Activated CD4-positive, alpha-beta T cell treated with anti-CD3 and anti-CD28 coated beads for 36 hours (primary cell): ENCODE data around the gene TRAT1. TPM values are rescaled to one million over a fixed set of nuclear protein-coding genes. Genes with fewer than 3 reads are reported as not detected.
"Not testable (repeated sequence)": the region's sequence is repeated elsewhere in the genome, so short reads cannot be mapped to it uniquely, and the experiment has no call there.

ENCODE experiments used
- ATAC-seq: fragments of 200-7000 bp; cut with Tn5 transposase; one replicate; pipeline ENCODE4 v1.10.0; 2021; ENCODE audit warnings: mild to moderate bottlenecking, moderate library complexity
- CTCF ChIA-PET: fragments of 350-600 bp; sonication (Branson Sonifier 250); formaldehyde crosslinking; loops from one replicate; lab custom pipeline; 2021; ENCODE audit warnings: antibody characterized with exemption; lab: Charles Lee
- POLR2A ChIA-PET: fragments of 350-600 bp; sonication (Branson Sonifier 250); formaldehyde crosslinking; loops from one replicate; lab custom pipeline; 2021; ENCODE audit warnings: antibody characterized with exemption, inconsistent platforms; lab: Charles Lee
- DNase-seq: peaks from one replicate; pipeline ENCODE4 v3.0.0-alpha.2; 2020
- H3K27ac Mint-ChIP-seq: one replicate; pipeline ENCODE4 v1.8.0; 2021; ENCODE audit warnings: mixed read lengths
- H3K27me3 Mint-ChIP-seq: one replicate; pipeline ENCODE4 v1.8.0; 2021; ENCODE audit warnings: mixed read lengths
- H3K36me3 Mint-ChIP-seq: one replicate; pipeline ENCODE4 v1.8.0; 2021; ENCODE audit warnings: low read depth, mixed read lengths
- H3K4me1 Mint-ChIP-seq: one replicate; pipeline ENCODE4 v1.8.0; 2021; ENCODE audit warnings: mixed read lengths
- H3K4me3 Mint-ChIP-seq: one replicate; pipeline ENCODE4 v1.8.0; 2021; ENCODE audit warnings: mild to moderate bottlenecking, moderate library complexity, mixed read lengths
- H3K9me3 Mint-ChIP-seq: one replicate; pipeline ENCODE4 v1.8.0; 2021; ENCODE audit warnings: low read depth, mixed read lengths
- intact Hi-C, 2 experiments: fragments of 100-400 bp; cut with DNase I in 1 of 2; cut with micrococcal nuclease in 1 of 2; formaldehyde crosslinking; loops; one replicate each; pipeline versions ENCODE4 v1.14.2 to v1.15.1; 2022 to 2024; cut with DNase I, micrococcal nuclease
- total RNA-seq, 2 experiments: library from RNA; stranded (reverse); gene quantifications; one replicate each; pipeline ENCODE4 v1.2.3, GENCODE V29; 2021

TRAT1 gene
- total RNA-seq, 2 experiments from 2014 or later = 17.2 to 22.5 TPM

DNA sequence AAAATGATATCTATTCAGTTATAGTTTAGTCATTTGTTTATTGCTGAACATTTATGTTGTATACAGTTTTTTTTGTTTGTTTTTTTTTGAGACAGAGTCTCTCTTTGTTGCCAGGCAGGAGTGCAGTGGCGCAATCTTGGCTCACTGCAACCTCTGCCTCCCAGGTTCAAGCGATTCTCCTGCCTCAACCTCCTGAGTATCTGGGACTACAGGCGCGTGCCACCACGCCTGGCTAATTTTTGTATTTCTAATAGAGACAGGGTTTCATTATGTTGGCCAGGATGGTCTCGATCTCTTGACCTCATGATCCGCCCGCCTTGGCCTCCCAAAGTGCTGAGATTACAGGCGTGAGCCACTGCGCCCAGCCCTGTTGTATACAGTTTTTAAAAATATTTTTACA, 1.2 kb downstream of the TRAT1 start:
- H3K36me3 Mint-ChIP-seq, H3K9me3 Mint-ChIP-seq, H3K27me3 Mint-ChIP-seq, ATAC-seq: not testable (repeated sequence)
- intact Hi-C loops = loop anchor here (2.0 to 10.0 kb wide), 4 partner anchors 39 to 732 kb away; partner anchors contain the start of genes CIP2A (in 2 of the 2), DZIP3 (in 2 of the 2), CD47 (in 1 of the 2) and IFT57 (in 1 of the 2)
- Mint-ChIP-seq H3K27ac (peak overlapping the region; percentile 97), H3K4me3 (peak overlapping the region; percentile 80), H3K4me1 (peaks cover 48% of the 10 kb centered on the region)
- peak; percentile 23 for DNase-seq
- ChIA-PET POLR2A (interaction anchor here (0.7 to 0.9 kb wide), 2 partner anchors 11 to 159 kb away, joined by 4 to 5 read pairs; no protein-coding TSS in a partner anchor), CTCF (interaction anchor here (0.9 to 1.8 kb wide), 3 partner anchors 9 to 87 kb away, joined by 3 to 8 read pairs (median 5); no protein-coding TSS in a partner anchor)

DNA sequence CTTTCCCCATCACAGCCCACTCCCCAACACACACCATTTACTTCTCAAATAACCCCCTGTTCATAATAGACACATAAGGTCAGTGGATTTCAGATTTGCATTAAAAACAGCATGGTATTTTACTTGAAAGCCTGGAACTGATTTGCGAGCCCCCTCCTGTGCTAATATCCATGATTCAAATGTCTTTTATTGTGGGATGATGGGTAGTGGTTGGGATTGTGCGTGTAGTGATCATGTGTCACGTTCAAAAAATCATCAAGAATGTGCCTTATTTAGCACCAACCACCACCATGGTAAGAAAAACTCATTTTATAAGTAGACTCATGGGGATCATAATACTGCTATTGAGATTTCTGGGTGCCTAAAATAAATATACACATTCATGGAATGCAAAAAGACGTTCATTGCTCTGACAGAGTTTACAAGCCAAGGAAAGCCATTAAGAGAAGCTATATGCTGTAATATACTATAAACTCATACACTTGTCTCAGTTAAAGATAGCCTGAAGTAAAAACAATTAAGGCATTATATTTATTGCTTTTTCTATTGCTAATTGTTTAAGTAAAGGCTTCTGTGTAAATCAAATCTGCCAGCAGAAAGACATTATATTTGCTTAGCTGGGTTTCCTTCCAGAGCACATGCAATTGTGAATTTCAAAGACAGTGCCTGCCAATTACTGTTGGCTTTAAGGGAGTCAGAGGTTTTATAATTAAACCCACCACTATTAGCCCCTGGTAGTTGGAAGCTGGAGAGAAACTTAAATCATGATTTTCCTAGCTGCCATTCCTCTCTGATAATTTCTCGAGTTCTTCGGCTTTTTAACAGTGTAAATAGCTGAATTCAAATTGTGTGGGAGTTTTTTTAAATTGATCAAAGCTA, 4.0 kb downstream of the TRAT1 start:
- peak; percentile 34 for ATAC-seq
- H3K27me3 Mint-ChIP-seq = no peaks in the 10 kb centered on the region
- ChIA-PET POLR2A (no interaction called here), CTCF (interaction anchor here (0.6 to 2.4 kb wide), 3 partner anchors 14 to 88 kb away, joined by 3 to 9 read pairs (median 5); no protein-coding TSS in a partner anchor)
- no peak for DNase-seq
- intact Hi-C loops = loop anchor here (1.0 to 10.0 kb wide), 3 partner anchors 8 to 602 kb away; partner anchors contain the start of gene IFT57 (in 1 of the 2)
- H3K9me3 Mint-ChIP-seq = no peaks in the 10 kb centered on the region
- peak overlapping the region; percentile 80 for H3K4me3 Mint-ChIP-seq
- peaks cover 52% of the 10 kb centered on the region for H3K4me1 Mint-ChIP-seq
- H3K27ac Mint-ChIP-seq = peak overlapping the region; percentile 91
- H3K36me3 Mint-ChIP-seq = peaks cover 13% of the 10 kb centered on the region

DNA sequence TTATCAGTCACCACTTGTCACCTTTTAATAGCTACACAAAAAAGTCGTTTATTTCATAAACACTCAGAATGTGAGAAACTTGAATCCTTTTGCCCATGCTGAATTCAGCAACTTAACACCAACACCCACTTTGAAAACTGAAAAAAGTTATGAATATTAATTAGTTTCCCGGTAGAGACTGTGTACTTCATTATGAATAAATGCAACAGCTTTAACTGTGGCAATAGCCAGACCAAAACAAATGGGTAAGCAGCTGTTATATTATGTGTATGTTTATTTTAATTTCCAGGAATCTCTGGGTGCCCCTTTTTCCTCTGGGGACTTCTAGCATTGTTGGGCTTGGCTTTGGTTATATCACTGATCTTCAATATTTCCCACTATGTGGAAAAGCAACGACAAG, 7.8 kb downstream of the TRAT1 start:
- CTCF ChIA-PET = interaction anchor here (1.5 to 7.2 kb wide), 3 partner anchors 9 to 84 kb away, joined by 5 to 48 read pairs (median 6); no protein-coding TSS in a partner anchor
- Mint-ChIP-seq H3K4me3 (peak overlapping the region; percentile 24), H3K4me1 (peaks cover 75% of the 10 kb centered on the region)

DNA sequence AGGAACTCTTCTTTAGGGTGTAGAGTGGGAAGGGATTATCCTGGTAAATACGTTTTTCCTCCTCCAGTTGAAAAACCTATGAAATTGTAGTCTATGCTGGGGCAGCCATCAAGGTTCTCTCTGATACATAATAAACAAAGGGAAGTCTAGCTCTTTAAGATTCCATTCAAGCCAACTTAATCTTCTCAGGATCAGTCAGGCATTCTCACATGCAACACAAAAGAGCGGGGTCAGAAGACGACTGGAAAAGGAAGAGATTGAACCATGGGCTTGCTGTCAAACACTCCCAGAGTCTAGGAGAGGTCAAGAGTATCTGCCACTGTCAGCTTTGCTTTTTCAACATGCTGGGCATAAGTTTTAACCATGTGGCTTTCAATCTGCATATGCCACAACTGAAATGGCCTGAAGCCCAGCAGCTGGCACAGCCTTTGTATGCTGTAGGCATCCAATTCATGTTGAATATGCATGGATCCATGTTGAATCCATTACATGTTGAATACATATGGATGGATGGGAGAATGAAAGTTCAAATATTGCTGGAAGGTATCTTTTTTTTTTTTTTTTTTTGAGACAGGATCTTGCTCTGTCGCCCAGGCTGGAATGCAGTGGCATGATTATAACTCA, 8.5 kb downstream of the TRAT1 start:
- Mint-ChIP-seq H3K4me3 (peak overlapping the region; percentile 24), H3K36me3 (peaks cover 19% of the 10 kb centered on the region), H3K27me3 (no peaks in the 10 kb centered on the region), H3K9me3 (no peaks in the 10 kb centered on the region), H3K27ac (peak overlapping the region; percentile 81), H3K4me1 (peaks cover 78% of the 10 kb centered on the region)
- no peak for DNase-seq
- no peak for ATAC-seq
- ChIA-PET POLR2A (no interaction called here), CTCF (interaction anchor here (0.6 to 7.2 kb wide), 5 partner anchors 8 to 915 kb away, joined by 3 to 48 read pairs (median 5); partner anchors contain the start of gene TRAT1)
- intact Hi-C loops = loop anchor here (5.0 to 10.0 kb wide), 3 partner anchors 704 to 746 kb away; no protein-coding TSS in a partner anchor

More for the DNA sequence above, 7.8 kb downstream of the TRAT1 start:
- peaks cover 17% of the 10 kb centered on the region for H3K36me3 Mint-ChIP-seq
- H3K27ac Mint-ChIP-seq = peak overlapping the region; percentile 81
- ATAC-seq (no peak), DNase-seq (no peak)
- POLR2A ChIA-PET = no interaction called here
- no peaks in the 10 kb centered on the region for H3K9me3 Mint-ChIP-seq
- intact Hi-C loops = loop anchor here (5.0 to 10.0 kb wide), 3 partner anchors 703 to 746 kb away; no protein-coding TSS in a partner anchor
- no peaks in the 10 kb centered on the region for H3K27me3 Mint-ChIP-seq

DNA sequence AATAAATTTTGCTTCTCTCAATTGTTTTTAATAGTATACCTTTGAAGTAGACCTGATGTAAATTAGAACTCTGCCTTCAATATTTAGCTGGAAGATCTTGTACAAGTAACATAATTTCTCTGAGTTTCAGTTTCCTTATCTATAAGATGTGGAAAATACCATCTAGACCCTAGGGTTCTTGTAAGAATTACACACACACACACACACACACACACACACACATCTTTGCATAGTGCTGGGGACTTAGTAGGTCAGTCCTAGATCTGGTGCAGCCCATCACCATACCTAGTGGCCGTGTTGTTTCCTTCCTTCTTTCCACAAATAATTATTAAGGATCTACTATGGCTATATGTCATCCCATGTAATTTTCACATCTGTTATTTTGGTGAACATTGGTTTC, 11.0 kb downstream of the TRAT1 start:
- H3K36me3 Mint-ChIP-seq = peaks cover 21% of the 10 kb centered on the region
- H3K9me3 Mint-ChIP-seq = no peaks in the 10 kb centered on the region
- H3K27ac Mint-ChIP-seq = peak overlapping the region; percentile 92
- ATAC-seq (peak; percentile 10), DNase-seq (peak; percentile 34)
- CTCF ChIA-PET = interaction anchor here (1.2 to 7.2 kb wide), 4 partner anchors 9 to 44 kb away, joined by 5 to 48 read pairs (median 7); partner anchors contain the start of gene TRAT1
- POLR2A ChIA-PET = no interaction called here
- no peaks in the 10 kb centered on the region for H3K27me3 Mint-ChIP-seq
- intact Hi-C loops = loop anchor here (1.0 to 10.0 kb wide), 4 partner anchors 7 to 749 kb away; no protein-coding TSS in a partner anchor
- H3K4me3 Mint-ChIP-seq = peak overlapping the region; percentile 74
- peaks cover 86% of the 10 kb centered on the region for H3K4me1 Mint-ChIP-seq

DNA sequence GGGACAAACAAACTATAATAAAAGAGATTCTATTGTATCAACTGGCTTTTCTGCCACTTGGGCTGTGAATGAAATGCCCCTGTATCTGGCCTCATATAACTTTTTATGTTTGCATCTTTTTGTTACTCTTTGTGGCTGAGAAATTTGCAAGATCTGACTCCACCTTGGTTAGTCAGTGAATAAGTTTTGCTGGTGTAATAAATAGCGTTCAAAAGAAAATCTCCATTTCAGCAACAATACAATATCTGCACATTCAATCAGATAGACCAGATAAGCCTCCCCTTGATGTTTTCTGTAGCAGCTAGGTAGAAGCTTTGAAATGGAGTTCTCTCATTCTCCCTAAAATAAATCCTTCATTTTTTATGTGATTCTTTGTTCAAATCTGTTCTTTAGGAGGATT, 12.0 kb downstream of the TRAT1 start:
- peak overlapping the region; percentile 74 for H3K4me3 Mint-ChIP-seq
- peak overlapping the region; percentile 92 for H3K27ac Mint-ChIP-seq
- ChIA-PET POLR2A (interaction anchor here (1.0 to 1.2 kb wide), 2 partner anchors 10 to 711 kb away, joined by 3 to 4 read pairs; no protein-coding TSS in a partner anchor), CTCF (interaction anchor here (0.7 to 7.2 kb wide), 9 partner anchors 10 to 357 kb away, joined by 3 to 48 read pairs (median 4); partner anchors contain the start of gene TRAT1)
- peaks cover 86% of the 10 kb centered on the region for H3K4me1 Mint-ChIP-seq
- intact Hi-C loops = loop anchor here (1.0 to 10.0 kb wide), 4 partner anchors 8 to 750 kb away; no protein-coding TSS in a partner anchor
- H3K9me3 Mint-ChIP-seq = no peaks in the 10 kb centered on the region
- no peaks in the 10 kb centered on the region for H3K27me3 Mint-ChIP-seq
- ATAC-seq = peak; percentile 18
- no peak for DNase-seq
- H3K36me3 Mint-ChIP-seq = peaks cover 19% of the 10 kb centered on the region

DNA sequence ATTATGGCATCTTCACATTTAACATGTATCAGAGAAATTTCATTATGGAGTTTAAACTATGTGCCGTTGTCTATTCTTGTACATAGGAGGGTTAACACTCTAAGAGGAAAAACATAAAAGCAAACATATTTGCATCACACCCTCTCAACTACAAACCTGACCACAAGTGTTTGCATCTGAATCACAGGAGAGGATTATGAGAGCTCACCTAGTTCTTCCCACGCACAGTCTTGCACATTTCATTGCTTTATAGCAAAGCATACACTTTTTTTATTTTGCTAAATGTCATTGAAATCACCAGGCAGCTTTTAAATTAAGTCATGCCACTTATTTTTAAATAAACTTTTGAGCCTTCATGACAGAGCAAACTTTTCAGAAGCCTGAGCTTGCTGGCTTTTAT, 12.5 kb downstream of the TRAT1 start:
- peak overlapping the region; percentile 74 for H3K4me3 Mint-ChIP-seq
- peak overlapping the region; percentile 92 for H3K27ac Mint-ChIP-seq
- H3K9me3 Mint-ChIP-seq = no peaks in the 10 kb centered on the region
- H3K27me3 Mint-ChIP-seq = no peaks in the 10 kb centered on the region
- DNase-seq (peak; percentile 63), ATAC-seq (peak; percentile 67)
- CTCF ChIA-PET = interaction anchor here (0.6 to 7.2 kb wide), 11 partner anchors 10 to 357 kb away, joined by 3 to 48 read pairs (median 3); partner anchors contain the start of gene TRAT1
- POLR2A ChIA-PET = interaction anchor here (0.6 to 1.2 kb wide), 3 partner anchors 11 to 712 kb away, joined by 3 to 4 read pairs (median 3); no protein-coding TSS in a partner anchor
- peaks cover 20% of the 10 kb centered on the region for H3K36me3 Mint-ChIP-seq
- intact Hi-C loops = loop anchor here (1.0 to 10.0 kb wide), 9 partner anchors 9 to 1313 kb away; partner anchors contain the start of genes BBX (in 1 of the 2), CIP2A (in 1 of the 2), DZIP3 (in 1 of the 2) and TRAT1 (in 1 of the 2)
- peaks cover 84% of the 10 kb centered on the region for H3K4me1 Mint-ChIP-seq

DNA sequence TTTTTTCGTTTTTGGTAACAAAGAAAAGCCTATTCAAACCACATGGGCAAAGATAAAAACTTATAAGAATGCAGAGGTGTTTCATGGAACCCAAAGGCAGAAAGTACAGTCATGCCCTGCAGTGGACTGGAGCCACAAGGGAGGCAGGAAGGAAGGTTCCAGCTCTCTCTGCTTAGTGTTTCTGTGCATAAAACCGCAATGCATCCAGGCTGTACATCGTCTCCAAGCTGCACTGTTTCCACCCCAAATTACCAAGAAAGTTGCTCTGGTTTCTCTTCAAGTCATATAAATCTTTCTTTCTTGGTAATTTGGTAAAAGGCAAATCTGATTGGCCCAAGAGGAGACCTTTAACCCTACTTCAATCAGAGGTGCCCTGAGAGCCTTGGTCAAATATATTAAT, 15.8 kb downstream of the TRAT1 start:
- H3K4me3 Mint-ChIP-seq = peak overlapping the region; percentile 51
- peaks cover 83% of the 10 kb centered on the region for H3K4me1 Mint-ChIP-seq
- DNase-seq (peak; percentile 76), ATAC-seq (peak; percentile 81)
- intact Hi-C loops = loop anchor here (1.0 to 10.0 kb wide), 7 partner anchors 24 to 1316 kb away; partner anchors contain the start of gene BBX (in 1 of the 2)
- no peaks in the 10 kb centered on the region for H3K27me3 Mint-ChIP-seq
- peaks cover 16% of the 10 kb centered on the region for H3K36me3 Mint-ChIP-seq
- POLR2A ChIA-PET = interaction anchor here (0.5 to 0.7 kb wide), 2 partner anchors 25 to 249 kb away, joined by 3 read pairs; no protein-coding TSS in a partner anchor
- H3K27ac Mint-ChIP-seq = peak overlapping the region; percentile 94
- CTCF ChIA-PET = interaction anchor here (0.7 to 1.9 kb wide), 9 partner anchors 10 to 349 kb away, joined by 3 to 8 read pairs (median 3); partner anchors contain the start of gene TRAT1
- no peaks in the 10 kb centered on the region for H3K9me3 Mint-ChIP-seq

DNA sequence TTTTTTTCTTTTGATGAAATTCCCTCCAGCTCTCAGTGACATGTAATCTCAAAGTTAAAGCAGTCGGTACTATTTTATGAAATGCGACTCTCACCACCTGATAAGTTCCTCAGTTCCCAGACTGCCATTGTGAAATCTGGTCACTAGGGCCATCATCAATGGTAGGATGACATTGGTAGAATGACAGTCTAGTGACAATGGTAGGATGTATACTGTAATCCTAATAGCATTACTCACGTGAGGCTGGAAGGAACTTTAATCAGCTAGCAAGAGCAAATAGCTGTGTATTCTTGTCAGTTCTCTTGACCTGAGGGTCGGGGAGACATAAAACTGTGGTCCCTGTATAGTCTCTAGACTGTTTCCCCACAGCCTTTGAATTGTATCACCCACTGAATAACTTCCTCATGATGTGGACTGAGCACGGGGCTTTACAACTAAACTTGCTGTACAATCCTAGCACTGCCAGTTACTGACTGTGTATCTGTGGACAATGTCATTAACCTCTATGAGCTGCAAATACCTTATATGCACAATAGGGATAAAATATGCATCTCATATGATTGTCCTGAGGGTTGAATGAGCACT, 23.2 kb downstream of the TRAT1 start:
- ATAC-seq = peak; percentile 38
- CTCF ChIA-PET = interaction anchor here (0.6 to 1.7 kb wide), 2 partner anchors 10 to 11 kb away, joined by 3 to 4 read pairs; no protein-coding TSS in a partner anchor
- peaks cover 38% of the 10 kb centered on the region for H3K36me3 Mint-ChIP-seq

DNA sequence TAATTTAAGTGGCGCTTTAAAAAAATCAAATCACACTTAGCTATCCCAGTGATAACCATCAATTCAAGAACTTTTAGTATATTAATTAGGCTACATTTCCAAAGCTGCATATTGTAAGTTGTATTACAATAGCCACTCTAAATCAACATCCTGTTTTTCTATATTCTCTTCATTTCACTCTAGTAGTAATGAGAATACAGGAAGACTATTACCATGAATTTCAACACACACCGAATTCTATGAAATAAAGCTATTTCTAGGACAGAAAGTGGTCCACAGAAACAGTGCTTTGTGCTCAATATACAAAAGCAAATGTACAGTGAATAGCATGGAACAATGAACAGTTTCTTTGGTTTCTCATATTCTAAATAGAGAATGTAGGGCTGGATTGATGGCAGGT, 24.6 kb downstream of the TRAT1 start:
- ChIA-PET POLR2A (no interaction called here), CTCF (interaction anchor here (1.5 kb wide), 1 partner anchor 29 kb away, joined by 4 read pairs; no protein-coding TSS in a partner anchor)
- H3K4me3 Mint-ChIP-seq = no peak overlapping the region
- H3K4me1 Mint-ChIP-seq = peaks cover 69% of the 10 kb centered on the region
- DNase-seq = no peak
- no peaks in the 10 kb centered on the region for H3K27me3 Mint-ChIP-seq
- peaks cover 49% of the 10 kb centered on the region for H3K36me3 Mint-ChIP-seq
- intact Hi-C loops = no loop called here
- no peak overlapping the region for H3K27ac Mint-ChIP-seq
- no peak for ATAC-seq
- no peaks in the 10 kb centered on the region for H3K9me3 Mint-ChIP-seq

More for the DNA sequence above, 23.2 kb downstream of the TRAT1 start:
- Mint-ChIP-seq H3K9me3 (no peaks in the 10 kb centered on the region), H3K27ac (peak overlapping the region; percentile 71), H3K4me1 (peaks cover 75% of the 10 kb centered on the region), H3K4me3 (no peak overlapping the region), H3K27me3 (no peaks in the 10 kb centered on the region)
- intact Hi-C loops = no loop called here
- no peak for DNase-seq
- POLR2A ChIA-PET = no interaction called here
